NB4 (cell line): Measurements from ENCODE around the gene MCF2L.

Experiments
- POLR2A ChIP-seq: IDR thresholded peaks from 2 replicates; pipeline ENCODE4 v1.6.1; 2011; ENCODE audit warnings: mild to moderate bottlenecking; ENCODE audit not compliant: insufficient read length; ENCODE audit errors: extremely low read depth
- TF ChIP-seq, protein P1 (sequence below): IDR thresholded peaks from one replicate; pipeline ENCODE4 v1.5.1; 2012; ENCODE audit warnings: low read depth, low read length

DNA sequence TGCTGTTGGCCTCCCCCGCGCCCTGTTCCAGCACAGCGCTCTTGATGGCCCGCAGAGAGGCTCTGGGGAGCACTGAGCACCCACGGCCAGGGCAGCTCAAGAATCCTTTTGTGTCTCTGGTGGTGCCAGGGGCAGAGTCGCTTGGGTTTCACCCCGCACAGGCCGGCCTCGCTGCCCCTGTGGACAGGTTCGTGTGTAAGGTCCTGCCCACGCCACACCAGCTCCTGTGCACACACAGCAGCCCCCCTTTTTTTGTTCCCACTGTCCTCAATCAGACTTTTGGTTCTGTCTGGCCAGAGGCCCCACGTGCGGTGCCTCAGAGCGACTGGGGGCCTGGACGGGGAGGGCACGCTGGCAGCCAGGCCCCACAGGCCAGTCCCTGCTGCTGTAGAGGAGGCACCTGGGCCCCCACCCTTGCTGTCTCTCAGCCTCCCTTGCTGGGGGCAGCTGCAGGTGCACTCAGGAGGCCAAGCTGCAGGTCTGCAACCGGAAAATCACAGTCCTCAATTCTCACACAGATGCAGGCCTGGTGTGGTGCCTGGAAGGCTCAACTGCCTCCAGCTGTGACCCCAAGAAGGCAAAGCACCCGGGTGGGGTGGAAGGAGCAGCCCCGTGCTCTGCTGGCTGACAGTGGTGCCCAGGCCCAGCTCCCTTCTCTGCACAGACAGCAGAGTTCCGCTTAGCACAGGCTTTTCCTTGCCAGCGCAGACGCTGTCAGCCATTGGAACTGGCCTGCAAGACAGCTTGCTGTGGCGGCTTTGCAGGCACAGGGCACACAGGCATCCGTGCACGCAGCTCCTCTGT, 124.0 kb downstream of the MCF2L start:
- TF ChIP-seq POLR2A: no peak
- TF ChIP-seq, protein P1, sequence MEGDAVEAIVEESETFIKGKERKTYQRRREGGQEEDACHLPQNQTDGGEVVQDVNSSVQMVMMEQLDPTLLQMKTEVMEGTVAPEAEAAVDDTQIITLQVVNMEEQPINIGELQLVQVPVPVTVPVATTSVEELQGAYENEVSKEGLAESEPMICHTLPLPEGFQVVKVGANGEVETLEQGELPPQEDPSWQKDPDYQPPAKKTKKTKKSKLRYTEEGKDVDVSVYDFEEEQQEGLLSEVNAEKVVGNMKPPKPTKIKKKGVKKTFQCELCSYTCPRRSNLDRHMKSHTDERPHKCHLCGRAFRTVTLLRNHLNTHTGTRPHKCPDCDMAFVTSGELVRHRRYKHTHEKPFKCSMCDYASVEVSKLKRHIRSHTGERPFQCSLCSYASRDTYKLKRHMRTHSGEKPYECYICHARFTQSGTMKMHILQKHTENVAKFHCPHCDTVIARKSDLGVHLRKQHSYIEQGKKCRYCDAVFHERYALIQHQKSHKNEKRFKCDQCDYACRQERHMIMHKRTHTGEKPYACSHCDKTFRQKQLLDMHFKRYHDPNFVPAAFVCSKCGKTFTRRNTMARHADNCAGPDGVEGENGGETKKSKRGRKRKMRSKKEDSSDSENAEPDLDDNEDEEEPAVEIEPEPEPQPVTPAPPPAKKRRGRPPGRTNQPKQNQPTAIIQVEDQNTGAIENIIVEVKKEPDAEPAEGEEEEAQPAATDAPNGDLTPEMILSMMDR: no peak
